Right lobe of liver (tissue), 6 donors: ENCODE data around the gene ARHGEF19. TPM values are rescaled to one million over a fixed set of nuclear protein-coding genes. Genes with fewer than 3 reads are reported as not detected.

Source experiments
- ATAC-seq, 4 donors: fragments of 200-7000 bp; cut with Tn5 transposase; one replicate each; pipeline ENCODE4 v1.9.1; 2020; ENCODE audit warnings: mild to moderate bottlenecking in 4 of 4, moderate library complexity in 4 of 4
- DNase-seq, 3 donors: peaks; one replicate each; pipeline ENCODE4 v3.0.0-alpha.2; 2020
- H3K27ac ChIP-seq, 3 donors: fragments of 200-600 bp; one replicate each; pipeline ENCODE4 v1.8.0; 2022
- H3K27me3 ChIP-seq, 2 donors: fragments of 200-600 bp; one replicate each; pipeline ENCODE4 v1.8.0; 2022
- H3K36me3 ChIP-seq, 4 donors: fragments of 200-600 bp; sonication (generic) in 1 of 4; one replicate each; pipeline versions ENCODE4 v1.5.1 to v1.8.0; 2017 to 2022; ENCODE audit warnings: control low read depth in 1 of 4
- H3K4me1 ChIP-seq, 4 donors: fragments of 200-600 bp; sonication (generic) in 1 of 4; one replicate each; pipeline versions ENCODE4 v1.5.1 to v1.8.0; 2017 to 2022; ENCODE audit warnings: control low read depth in 1 of 4
- H3K4me3 ChIP-seq, 3 donors: fragments of 200-600 bp; one replicate each; pipeline ENCODE4 v1.8.0; 2022
- H3K9me3 ChIP-seq, 4 donors: fragments of 200-600 bp; sonication (generic) in 1 of 4; one replicate each; pipeline versions ENCODE4 v1.5.1 to v1.8.0; 2017 to 2022; ENCODE audit warnings: control low read depth in 1 of 4
- CTCF ChIP-seq, 4 donors: fragments of 200-600 bp in 3 of 4; fragments of 450-650 bp in 1 of 4; IDR thresholded peaks; one replicate each; pipeline versions ENCODE4 v1.5.1 to v1.8.0; 2016 to 2022; ENCODE audit warnings: antibody characterized with exemption in 4 of 4, mild to moderate bottlenecking in 2 of 4
- POLR2A ChIP-seq: fragments of 450-650 bp; IDR thresholded peaks from one replicate; pipeline ENCODE4 v1.6.1; 2017; ENCODE audit warnings: antibody characterized with exemption, mild to moderate bottlenecking
- WGBS: methylation state at CpG from one replicate; pipeline ENCODE4 v1.1.6; 2018; ENCODE audit warnings: low coverage, low lambda C conversion rate; ENCODE audit not compliant: insufficient coverage; ENCODE audit errors: missing lambda C conversion rate; 5-methylcytosine and 5-hydroxymethylcytosine counted together
- intact Hi-C, 2 donors: fragments of 100-400 bp; cut with DNase I; formaldehyde crosslinking; loops; one replicate each; pipeline versions ENCODE4 v1.11.2 to v1.14.1; 2022
- total RNA-seq, 6 experiments: library from RNA; depleted of rRNA in 2 of 6; stranded (reverse); fragments of >200 nt in 2 of 6; fragmentation: NEBNext Ultra II Directional in 3 of 6; extraction: Animal tissue kit (Norgen Biotek cat#: 25700) in 3 of 6; gene quantifications; one replicate each; pipeline versions ENCODE4 v1.1.0 to v1.2.4, GENCODE V29; 2016 to 2023
- donor health status: DM: no; HTN: yes; CAD: no.
- donor health status: DM: no; HTN: no; CAD: no.
- donor health status: DM: no; HTN: no; CAD: no.
- donor health status: DM: no; HTN: yes; CAD: no.
- donor health status: DM: no; HTN: yes; CAD: no.

ARHGEF19 gene
- total RNA-seq, 6 experiments from 2014 or later: 0.31 to 2.8 (median 1.5) TPM

- no peak overlapping the region for H3K4me3 ChIP-seq
- peaks cover 0 to 6% (median under 1%) of the 10 kb centered on the region in 4 donors for H3K36me3 ChIP-seq
- DNase-seq (no peak), ATAC-seq (no peak)
- no peaks in the 10 kb centered on the region for H3K9me3 ChIP-seq
- intact Hi-C loops: loop anchor here in 1 of 2 donors (10.0 kb wide), 1 partner anchor 171 kb away; the partner anchor contains the start of gene FAM131C
- 95% methylated on average over 5 of the region's 9 CpGs for WGBS
- no peaks in the 10 kb centered on the region for H3K27me3 ChIP-seq
- H3K27ac ChIP-seq: no peak overlapping the region
- no peak for TF ChIP-seq CTCF (IDR thresholded peaks at IDR 0.05)
- no peak for TF ChIP-seq POLR2A
- peaks cover 0 to 33% (median 10%) of the 10 kb centered on the region in 4 donors for H3K4me1 ChIP-seq
These were observed 33.2 kb upstream of the ARHGEF19 start for GRCh38 chr1:16245476-16246196.

- H3K36me3 ChIP-seq: peaks cover 0 to 6% (median under 1%) of the 10 kb centered on the region in 4 donors
- H3K27me3 ChIP-seq: no peaks in the 10 kb centered on the region
- WGBS: 25% methylated on average over 2 of the region's 8 CpGs
- H3K4me1 ChIP-seq: peaks cover 0 to 25% (median 7%) of the 10 kb centered on the region in 4 donors
- no peak overlapping the region for H3K27ac ChIP-seq
- TF ChIP-seq POLR2A: no peak
- no peak for TF ChIP-seq CTCF (IDR thresholded peaks at IDR 0.05)
- no peak overlapping the region for H3K4me3 ChIP-seq
- intact Hi-C loops: loop anchor here (5.0 to 10.0 kb wide), 2 partner anchors 37 to 170 kb away; partner anchors contain the start of gene FAM131C (in 1 of the 2)
- H3K9me3 ChIP-seq: no peaks in the 10 kb centered on the region
- DNase-seq (no peak), ATAC-seq (no peak)
These were observed 32.3 kb upstream of the ARHGEF19 start for GRCh38 chr1:16244650-16245285.

- H3K36me3 ChIP-seq: peaks cover 0 to 6% (median under 1%) of the 10 kb centered on the region in 4 donors
- ATAC-seq (peak; percentile 68 to 77 (median 74)), DNase-seq (peak; percentile 54 to 73 (median 72))
- no peaks in the 10 kb centered on the region for H3K9me3 ChIP-seq
- H3K27me3 ChIP-seq: no peaks in the 10 kb centered on the region
- 10% methylated on average over 5 of the region's 8 CpGs for WGBS
- TF ChIP-seq CTCF (IDR thresholded peaks at IDR 0.05) (peak; percentile 86 to 90 (median 87)), POLR2A (no peak)
- H3K4me1 ChIP-seq: peaks cover 0 to 18% (median 4%) of the 10 kb centered on the region in 4 donors
- intact Hi-C loops: loop anchor here (5.0 to 10.0 kb wide), 2 partner anchors 37 to 169 kb away; partner anchors contain the start of gene FAM131C (in 1 of the 2)
- no peak overlapping the region for H3K27ac ChIP-seq
- H3K4me3 ChIP-seq: no peak overlapping the region
These were observed 31.6 kb upstream of the ARHGEF19 start for GRCh38 chr1:16243936-16244649.

- no peak overlapping the region for H3K27ac ChIP-seq
- peaks cover 0 to 9% (median 2%) of the 10 kb centered on the region in 4 donors for H3K4me1 ChIP-seq
- no peak for ATAC-seq
- H3K4me3 ChIP-seq: no peak overlapping the region
- no peaks in the 10 kb centered on the region for H3K9me3 ChIP-seq
- peaks cover 0 to 6% (median under 1%) of the 10 kb centered on the region in 4 donors for H3K36me3 ChIP-seq
- TF ChIP-seq CTCF (IDR thresholded peaks at IDR 0.05) (no peak), POLR2A (no peak)
- no peaks in the 10 kb centered on the region for H3K27me3 ChIP-seq
- 78% methylated on average over 8 of the region's 8 CpGs for WGBS
- intact Hi-C loops: loop anchor here (5.0 to 10.0 kb wide), 2 partner anchors 36 to 168 kb away; partner anchors contain the start of gene FAM131C (in 1 of the 2)
- no peak for DNase-seq
These were observed 30.8 kb upstream of the ARHGEF19 start for GRCh38 chr1:16243215-16243610.
